Hepatocyte (in vitro differentiated cells): ENCODE results near the gene RGS17. TPM values are rescaled to one million over a fixed set of nuclear protein-coding genes. Genes with fewer than 3 reads are reported as not detected.

ENCODE experiments used
- DNase-seq: peaks from one replicate; pipeline ENCODE4 v3.0.0-alpha.2; 2016; ENCODE audit warnings: low spot score
- H2AFZ ChIP-seq: fragments of 200-600 bp; sonication (generic); 2 replicates; pipeline ENCODE4 v1.6.0; 2016; ENCODE audit warnings: antibody characterized with exemption, mild to moderate bottlenecking
- H3K27ac ChIP-seq: fragments of 200-600 bp; sonication (generic); 2 replicates; pipeline ENCODE4 v1.5.1; 2016; ENCODE audit warnings: mild to moderate bottlenecking
- H3K27me3 ChIP-seq: fragments of 200-600 bp; sonication (generic); 2 replicates; pipeline ENCODE4 v1.6.1; 2016
- H3K36me3 ChIP-seq: fragments of 200-600 bp; sonication (generic); replicated peaks from 2 replicates; pipeline ENCODE4 v1.5.1; 2016; ENCODE audit warnings: low read depth; ENCODE audit not compliant: insufficient read depth
- H3K4me1 ChIP-seq: fragments of 200-600 bp; sonication (generic); 2 replicates; pipeline ENCODE4 v1.5.1; 2016; ENCODE audit warnings: mild to moderate bottlenecking, moderate library complexity; ENCODE audit not compliant: insufficient read depth
- H3K4me2 ChIP-seq: fragments of 200-600 bp; sonication (generic); 2 replicates; pipeline ENCODE4 v1.6.0; 2016
- H3K4me3 ChIP-seq: fragments of 200-600 bp; sonication (generic); 2 replicates; pipeline ENCODE4 v1.5.1; 2016; ENCODE audit warnings: mild to moderate bottlenecking
- H3K79me2 ChIP-seq: fragments of 200-600 bp; sonication (generic); 2 replicates; pipeline ENCODE4 v1.6.0; 2017; ENCODE audit warnings: mild to moderate bottlenecking
- H3K9me2 ChIP-seq: fragments of 200-600 bp; sonication (generic); replicated peaks from 2 replicates; pipeline ENCODE4 v1.6.0; 2017; ENCODE audit warnings: mild to moderate bottlenecking; ENCODE audit not compliant: insufficient read depth
- H3K9me3 ChIP-seq: fragments of 200-600 bp; sonication (generic); 2 replicates; pipeline ENCODE4 v1.5.1; 2016; ENCODE audit warnings: low read depth, mild to moderate bottlenecking
- H4K20me1 ChIP-seq: fragments of 200-600 bp; sonication (generic); 2 replicates; pipeline ENCODE4 v1.6.0; 2016; ENCODE audit warnings: mild to moderate bottlenecking; ENCODE audit not compliant: insufficient read depth, poor library complexity, severe bottlenecking
- CTCF ChIP-seq: fragments of 200-600 bp; sonication (generic); IDR thresholded peaks from 2 replicates; pipeline ENCODE4 v1.5.1; 2016; ENCODE audit warnings: antibody characterized with exemption, mild to moderate bottlenecking; ENCODE audit not compliant: poor library complexity
- EZH2 ChIP-seq: fragments of 200-600 bp; sonication (generic); IDR thresholded peaks from 2 replicates; pipeline ENCODE4 v1.6.1; 2016; ENCODE audit warnings: antibody characterized with exemption, mild to moderate bottlenecking, borderline replicate concordance
- EZH2phosphoT487 ChIP-seq: fragments of 200-600 bp; sonication (generic); IDR thresholded peaks from one replicate; pipeline ENCODE4 v1.6.1; 2018; ENCODE audit warnings: antibody characterized with exemption, mild to moderate bottlenecking, low read depth, moderate library complexity; ENCODE audit not compliant: unreplicated experiment, severe bottlenecking
- WGBS: methylation state at CpG from one replicate; pipeline ENCODE4 v1.1.6; 2016; ENCODE audit warnings: low lambda C conversion rate; ENCODE audit errors: missing lambda C conversion rate; 5-methylcytosine and 5-hydroxymethylcytosine counted together
- polyA plus RNA-seq: library from polyadenylated mRNA; unstranded; fragments of >200 nt; fragmentation: Nextera tagmentation; extraction: Ambion mirVana; gene quantifications from 2 replicates; pipeline ENCODE4 v1.2.1, GENCODE V29; 2016
- total RNA-seq: library from RNA; depleted of rRNA; stranded (reverse); fragments of >200 nt; gene quantifications from 2 replicates; pipeline ENCODE4 v1.2.3, GENCODE V29; 2014

RGS17 gene
- total and polyA plus RNA-seq, 2 experiments from 2014 or later = 0.27 to 0.97 TPM

GRCh38 chr6:153034139-153034538, 96.9 kb downstream of the RGS17 start:
- no peak overlapping the region for H3K27ac ChIP-seq
- H3K9me2 ChIP-seq = no peaks in the 10 kb centered on the region
- H3K27me3 ChIP-seq = no peaks in the 10 kb centered on the region
- H3K9me3 ChIP-seq = no peaks in the 10 kb centered on the region
- H3K4me2 ChIP-seq = no peak overlapping the region
- H3K4me3 ChIP-seq = no peak overlapping the region
- H2AFZ ChIP-seq = no peak overlapping the region
- H3K4me1 ChIP-seq = no peaks in the 10 kb centered on the region
- DNase-seq = no peak
- H4K20me1 ChIP-seq = no peaks in the 10 kb centered on the region
- H3K36me3 ChIP-seq = no peaks in the 10 kb centered on the region
- TF ChIP-seq EZH2 (no peak), CTCF (no peak), EZH2phosphoT487 (no peak)
- WGBS = 95% methylated on average over 9 of the region's 9 CpGs
- H3K79me2 ChIP-seq = no peaks in the 10 kb centered on the region

GRCh38 chr6:153032255-153032882, 98.7 kb downstream of the RGS17 start:
- H3K27ac ChIP-seq = no peak overlapping the region
- H4K20me1 ChIP-seq = no peaks in the 10 kb centered on the region
- DNase-seq = peak; percentile 30
- H3K9me2 ChIP-seq = no peaks in the 10 kb centered on the region
- no peaks in the 10 kb centered on the region for H3K4me1 ChIP-seq
- H3K9me3 ChIP-seq = no peaks in the 10 kb centered on the region
- H3K79me2 ChIP-seq = no peaks in the 10 kb centered on the region
- no peak overlapping the region for H2AFZ ChIP-seq
- H3K27me3 ChIP-seq = no peaks in the 10 kb centered on the region
- WGBS = 79% methylated on average over 9 of the region's 9 CpGs
- TF ChIP-seq EZH2phosphoT487 (no peak), CTCF (peak; percentile 64)
- H3K36me3 ChIP-seq = no peaks in the 10 kb centered on the region
- H3K4me3 ChIP-seq = no peak overlapping the region
- no peak overlapping the region for H3K4me2 ChIP-seq

DNA sequence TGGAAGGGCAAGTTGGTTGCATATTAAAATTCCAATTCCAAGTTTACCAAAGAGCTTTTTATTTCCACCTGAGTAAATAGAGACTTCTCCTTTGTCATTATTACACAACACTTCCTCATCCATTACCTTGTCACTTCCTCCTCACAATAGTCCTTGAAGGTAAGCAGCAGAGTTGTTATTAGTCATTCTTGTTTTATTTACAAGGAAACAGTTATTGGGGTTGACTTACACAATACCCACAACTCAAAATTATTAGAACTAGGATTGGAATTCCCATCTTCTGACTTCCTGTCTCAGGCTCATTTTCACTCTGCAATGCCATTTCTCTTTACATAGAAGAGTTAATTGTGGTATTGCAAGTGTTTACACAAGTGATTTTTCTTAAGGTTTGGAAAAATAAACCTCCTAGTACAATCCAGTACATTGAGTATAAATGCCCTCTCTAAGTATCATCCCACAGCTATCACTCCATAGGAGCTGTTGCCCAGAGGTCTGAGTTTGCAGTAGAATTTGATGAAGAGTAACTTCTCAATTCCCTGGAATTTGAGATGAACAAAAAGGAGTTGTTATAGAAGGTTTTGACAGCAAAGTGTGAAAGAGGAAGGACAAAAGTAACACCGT, 99.6 kb downstream of the RGS17 start:
- H3K4me2 ChIP-seq = no peak overlapping the region
- no peak for DNase-seq
- no peaks in the 10 kb centered on the region for H3K36me3 ChIP-seq
- H3K9me2 ChIP-seq = no peaks in the 10 kb centered on the region
- no peaks in the 10 kb centered on the region for H3K9me3 ChIP-seq
- H3K4me1 ChIP-seq = no peaks in the 10 kb centered on the region
- H3K79me2 ChIP-seq = no peaks in the 10 kb centered on the region
- H3K4me3 ChIP-seq = no peak overlapping the region
- no peaks in the 10 kb centered on the region for H3K27me3 ChIP-seq
- H2AFZ ChIP-seq = no peak overlapping the region
- 79% methylated on average over 1 of the region's 1 CpG for WGBS
- no peaks in the 10 kb centered on the region for H4K20me1 ChIP-seq
- no peak overlapping the region for H3K27ac ChIP-seq
- TF ChIP-seq CTCF = no peak
- no peak for TF ChIP-seq EZH2
- TF ChIP-seq EZH2phosphoT487 = no peak
